PC-3 (cell line): ENCODE measurements around the gene ENAH.

ENCODE experiments used
- EZH2 ChIP-seq: fragments of 300-600 bp; sonication (generic); IDR thresholded peaks from one replicate; pipeline ENCODE4 v1.6.1; 2017; ENCODE audit warnings: antibody characterized with exemption, mild to moderate bottlenecking, low read length; ENCODE audit not compliant: unreplicated experiment
- TF ChIP-seq, protein P1 (sequence below): fragments of 300-600 bp; sonication (generic); conservative IDR thresholded peaks from 2 replicates; pipeline ENCODE4 v1.5.1; 2017; ENCODE audit warnings: antibody characterized with exemption, low read depth, mild to moderate bottlenecking, low read length

DNA sequence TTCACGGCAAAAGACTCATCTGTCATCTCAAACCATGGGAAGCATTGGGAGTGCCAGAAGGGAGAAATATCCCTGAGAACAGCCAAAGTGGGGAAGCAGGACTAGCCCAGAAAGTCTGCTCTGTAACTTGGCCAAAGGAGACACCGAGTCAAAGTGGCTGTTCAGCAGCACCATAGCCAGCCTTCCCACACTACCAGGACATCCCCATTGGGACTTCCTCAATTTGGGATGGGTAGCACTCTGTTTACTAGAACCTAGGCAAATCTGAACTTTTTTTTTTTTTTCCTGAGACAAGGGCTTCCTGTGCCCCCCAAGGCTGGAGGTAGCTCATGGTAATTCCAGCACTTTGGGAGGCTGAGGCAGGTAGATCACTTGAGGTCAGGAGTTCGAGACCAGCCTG is 93.0 kb downstream of the ENAH start:
- no peak for TF ChIP-seq EZH2
- TF ChIP-seq, protein P1, sequence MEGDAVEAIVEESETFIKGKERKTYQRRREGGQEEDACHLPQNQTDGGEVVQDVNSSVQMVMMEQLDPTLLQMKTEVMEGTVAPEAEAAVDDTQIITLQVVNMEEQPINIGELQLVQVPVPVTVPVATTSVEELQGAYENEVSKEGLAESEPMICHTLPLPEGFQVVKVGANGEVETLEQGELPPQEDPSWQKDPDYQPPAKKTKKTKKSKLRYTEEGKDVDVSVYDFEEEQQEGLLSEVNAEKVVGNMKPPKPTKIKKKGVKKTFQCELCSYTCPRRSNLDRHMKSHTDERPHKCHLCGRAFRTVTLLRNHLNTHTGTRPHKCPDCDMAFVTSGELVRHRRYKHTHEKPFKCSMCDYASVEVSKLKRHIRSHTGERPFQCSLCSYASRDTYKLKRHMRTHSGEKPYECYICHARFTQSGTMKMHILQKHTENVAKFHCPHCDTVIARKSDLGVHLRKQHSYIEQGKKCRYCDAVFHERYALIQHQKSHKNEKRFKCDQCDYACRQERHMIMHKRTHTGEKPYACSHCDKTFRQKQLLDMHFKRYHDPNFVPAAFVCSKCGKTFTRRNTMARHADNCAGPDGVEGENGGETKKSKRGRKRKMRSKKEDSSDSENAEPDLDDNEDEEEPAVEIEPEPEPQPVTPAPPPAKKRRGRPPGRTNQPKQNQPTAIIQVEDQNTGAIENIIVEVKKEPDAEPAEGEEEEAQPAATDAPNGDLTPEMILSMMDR = no peak
